ENCODE results near the gene ABHD17C. TPM values are rescaled to one million over a fixed set of nuclear protein-coding genes. Genes with fewer than 3 reads are reported as not detected.
"Not testable (repeated sequence)": the region's sequence is repeated elsewhere in the genome, so short reads cannot be mapped to it uniquely, and the experiment has no call there.

ABHD17C gene
- 6.6 and 9.3 TPM in 2 replicates for total RNA-seq (ENCODE audit: low replicate concordance)

DNA sequence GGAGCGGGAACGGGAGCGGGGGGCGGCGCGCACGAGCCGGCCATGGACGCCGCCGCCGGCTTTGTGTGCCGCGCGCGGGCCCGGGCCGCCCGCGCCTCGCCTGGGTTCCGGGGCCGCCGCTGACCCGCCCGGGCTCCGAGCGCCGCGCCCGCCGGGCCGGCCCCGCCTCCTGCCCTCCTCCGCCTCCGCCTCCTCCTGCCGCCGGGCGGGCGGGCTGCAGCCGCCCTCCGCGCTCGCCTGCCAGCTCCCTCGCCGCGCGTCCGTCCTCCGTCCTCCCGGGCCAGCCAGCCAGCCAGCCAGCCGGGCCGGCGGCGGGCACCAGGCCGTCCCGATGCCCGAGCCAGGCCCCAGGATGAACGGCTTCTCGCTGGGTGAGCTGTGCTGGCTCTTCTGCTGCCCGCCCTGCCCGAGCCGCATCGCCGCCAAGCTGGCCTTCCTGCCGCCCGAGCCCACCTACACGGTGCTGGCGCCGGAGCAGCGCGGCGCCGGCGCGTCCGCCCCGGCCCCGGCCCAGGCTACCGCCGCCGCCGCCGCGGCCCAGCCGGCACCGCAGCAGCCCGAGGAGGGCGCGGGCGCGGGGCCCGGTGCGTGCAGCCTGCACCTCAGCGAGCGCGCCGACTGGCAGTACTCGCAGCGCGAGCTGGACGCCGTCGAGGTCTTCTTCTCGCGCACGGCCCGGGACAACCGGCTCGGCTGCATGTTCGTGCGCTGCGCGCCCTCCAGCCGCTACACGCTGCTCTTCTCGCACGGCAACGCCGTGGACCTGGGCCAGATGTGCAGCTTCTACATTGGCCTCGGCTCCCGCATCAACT is at the start of gene ABHD17C:
ABHD17C (plus strand) TSS at position 212 of the 812 bp plus-strand sequence; CDS start at position 332, 120 bp downstream.
- Histone ChIP-seq H3K27ac (no peak within 1 kb of the TSS), H3F3A (ENCODE audit: low read depth) (peaks cover 9% of the 10 kb centered on the region), H3K9me3 (ENCODE audit: low read depth) (no peaks in the 10 kb centered on the region), H3K4me3 (peak within 1 kb of the TSS; percentile 85), H3K79me2 (ENCODE audit: low read depth) (peaks cover 38% of the 10 kb centered on the region), H3K36me3 (no peaks in the 10 kb centered on the region), H3K9ac (no peak within 1 kb of the TSS), H3K4me1 (peaks cover 12% of the 10 kb centered on the region), H2AFZ (replicated peaks) (peak within 1 kb of the TSS; percentile 99), H3K4me2 (peak within 1 kb of the TSS; percentile 90), H3K27me3 (peaks cover 29% of the 10 kb centered on the region), H4K20me1 (ENCODE audit: low read depth) (peaks cover 10% of the 10 kb centered on the region)
- H3K9me3 Mint-ChIP-seq = no peaks in the 10 kb centered on the region
- H3K4me1 Mint-ChIP-seq = peaks cover 24% of the 10 kb centered on the region
- DNase-seq (ENCODE audit: low spot score) = peak; percentile 85
- peaks cover 7% of the 10 kb centered on the region for H3K36me3 Mint-ChIP-seq
- H3K27me3 Mint-ChIP-seq (ENCODE audit: insufficient read depth, low read depth) = peaks cover 4% of the 10 kb centered on the region
- TF ChIP-seq EZH2 (IDR thresholded peaks at IDR 0.05) = no peak
- TF ChIP-seq, protein P1, sequence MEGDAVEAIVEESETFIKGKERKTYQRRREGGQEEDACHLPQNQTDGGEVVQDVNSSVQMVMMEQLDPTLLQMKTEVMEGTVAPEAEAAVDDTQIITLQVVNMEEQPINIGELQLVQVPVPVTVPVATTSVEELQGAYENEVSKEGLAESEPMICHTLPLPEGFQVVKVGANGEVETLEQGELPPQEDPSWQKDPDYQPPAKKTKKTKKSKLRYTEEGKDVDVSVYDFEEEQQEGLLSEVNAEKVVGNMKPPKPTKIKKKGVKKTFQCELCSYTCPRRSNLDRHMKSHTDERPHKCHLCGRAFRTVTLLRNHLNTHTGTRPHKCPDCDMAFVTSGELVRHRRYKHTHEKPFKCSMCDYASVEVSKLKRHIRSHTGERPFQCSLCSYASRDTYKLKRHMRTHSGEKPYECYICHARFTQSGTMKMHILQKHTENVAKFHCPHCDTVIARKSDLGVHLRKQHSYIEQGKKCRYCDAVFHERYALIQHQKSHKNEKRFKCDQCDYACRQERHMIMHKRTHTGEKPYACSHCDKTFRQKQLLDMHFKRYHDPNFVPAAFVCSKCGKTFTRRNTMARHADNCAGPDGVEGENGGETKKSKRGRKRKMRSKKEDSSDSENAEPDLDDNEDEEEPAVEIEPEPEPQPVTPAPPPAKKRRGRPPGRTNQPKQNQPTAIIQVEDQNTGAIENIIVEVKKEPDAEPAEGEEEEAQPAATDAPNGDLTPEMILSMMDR (IDR thresholded peaks at IDR 0.05) = no peak
- no peak for TF ChIP-seq EZH2phosphoT487 (IDR thresholded peaks at IDR 0.05)
- H3K4me3 Mint-ChIP-seq = peak within 1 kb of the TSS; percentile 97
- H3K27ac Mint-ChIP-seq = peak within 1 kb of the TSS; percentile 97

GRCh38 chr15:80645494-80646065 is 49.5 kb upstream of the ABHD17C start:
- Mint-ChIP-seq H3K9me3 (peaks cover 24% of the 10 kb centered on the region), H3K27me3 (ENCODE audit: insufficient read depth, low read depth) (no peaks in the 10 kb centered on the region), H3K4me3 (no peak overlapping the region), H3K36me3 (peaks cover 2% of the 10 kb centered on the region), H3K27ac (no peak overlapping the region), H3K4me1 (no peaks in the 10 kb centered on the region)
- Histone ChIP-seq H3K4me1 (no peaks in the 10 kb centered on the region), H3K9ac (no peak overlapping the region), H4K20me1 (ENCODE audit: low read depth) (no peaks in the 10 kb centered on the region), H2AFZ (replicated peaks) (no peak overlapping the region), H3K79me2 (ENCODE audit: low read depth) (no peaks in the 10 kb centered on the region), H3K4me2 (no peak overlapping the region), H3F3A (ENCODE audit: low read depth) (no peaks in the 10 kb centered on the region), H3K9me3 (ENCODE audit: low read depth) (no peaks in the 10 kb centered on the region), H3K36me3 (no peaks in the 10 kb centered on the region), H3K4me3 (no peak overlapping the region), H3K27me3 (no peaks in the 10 kb centered on the region), H3K27ac (no peak overlapping the region)
- no peak for DNase-seq (ENCODE audit: low spot score)
- no peak for TF ChIP-seq EZH2phosphoT487 (IDR thresholded peaks at IDR 0.05)

DNA sequence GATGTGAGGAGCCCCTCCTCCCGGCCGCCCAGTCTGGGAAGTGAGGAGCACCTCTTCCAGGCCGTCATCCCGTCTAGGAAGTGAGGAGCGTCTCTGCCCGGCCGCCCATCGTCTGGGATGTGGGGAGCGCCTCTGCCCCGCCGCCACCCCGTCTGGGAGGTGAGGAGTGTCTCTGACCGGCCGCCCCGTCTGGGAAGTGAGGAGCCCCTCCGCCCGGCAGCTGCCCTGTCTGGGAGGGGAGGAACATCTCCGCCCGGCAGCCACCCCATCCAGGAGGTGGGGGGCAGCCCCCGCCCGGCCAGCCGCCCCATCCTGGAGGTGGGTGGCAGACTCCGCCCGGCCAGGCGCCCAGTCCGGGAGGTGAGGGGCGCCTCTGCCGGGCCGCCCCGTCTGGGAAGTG is 47.7 kb upstream of the ABHD17C start:
- H2AFZ ChIP-seq (replicated peaks); H3K9ac ChIP-seq; H3K4me3 ChIP-seq; H3K9me3 ChIP-seq (ENCODE audit: low read depth); H3K27me3 ChIP-seq; H3K4me1 ChIP-seq; H4K20me1 ChIP-seq (ENCODE audit: low read depth); H3K4me3 Mint-ChIP-seq; H3K4me1 Mint-ChIP-seq; DNase-seq (ENCODE audit: low spot score); H3K36me3 ChIP-seq; H3F3A ChIP-seq (ENCODE audit: low read depth); H3K4me2 ChIP-seq; H3K27ac Mint-ChIP-seq; H3K79me2 ChIP-seq (ENCODE audit: low read depth); H3K27me3 Mint-ChIP-seq (ENCODE audit: insufficient read depth, low read depth); H3K27ac ChIP-seq; H3K36me3 Mint-ChIP-seq: not testable (repeated sequence)
- peaks cover 20% of the 10 kb centered on the region for H3K9me3 Mint-ChIP-seq

DNA sequence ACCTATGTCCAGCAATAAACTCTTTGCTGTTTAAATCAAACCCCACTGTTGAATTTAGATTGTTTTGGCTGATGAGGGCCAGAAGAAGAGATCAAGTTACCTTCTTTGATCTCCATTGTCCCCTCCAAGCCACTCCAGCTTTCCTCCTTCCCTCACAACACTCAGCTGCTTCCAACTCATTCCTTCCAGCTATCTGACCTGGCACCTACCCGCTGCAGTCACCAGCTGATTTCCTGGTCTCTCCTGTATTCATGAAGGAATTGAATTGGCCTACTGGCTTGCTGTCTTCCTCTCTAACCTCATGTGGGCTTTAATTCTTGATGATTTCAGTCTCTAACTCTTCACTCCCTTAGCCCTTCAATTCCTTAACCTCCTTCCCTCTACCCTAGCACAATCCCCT is 40.8 kb upstream of the ABHD17C start:
- TF ChIP-seq EZH2 (IDR thresholded peaks at IDR 0.05) (no peak), EZH2phosphoT487 (IDR thresholded peaks at IDR 0.05) (no peak)
- TF ChIP-seq, protein P1 (IDR thresholded peaks at IDR 0.05) = no peak
- no peak overlapping the region for H2AFZ ChIP-seq (replicated peaks)

More for the DNA sequence above, 40.8 kb upstream of the ABHD17C start:
- DNase-seq (ENCODE audit: low spot score) = peak; percentile 4
- H4K20me1 ChIP-seq (ENCODE audit: low read depth) = no peaks in the 10 kb centered on the region
- H3K4me1 ChIP-seq = peaks cover 7% of the 10 kb centered on the region
- H3F3A ChIP-seq (ENCODE audit: low read depth) = no peaks in the 10 kb centered on the region
- Mint-ChIP-seq H3K27ac (no peak overlapping the region), H3K4me1 (peaks cover 3% of the 10 kb centered on the region), H3K36me3 (no peaks in the 10 kb centered on the region), H3K9me3 (peaks cover 11% of the 10 kb centered on the region), H3K4me3 (no peak overlapping the region), H3K27me3 (ENCODE audit: insufficient read depth, low read depth) (no peaks in the 10 kb centered on the region)
- H3K9me3 ChIP-seq (ENCODE audit: low read depth) = peaks cover 7% of the 10 kb centered on the region
- peak overlapping the region; percentile 22 for H3K4me2 ChIP-seq
- no peak overlapping the region for H3K27ac ChIP-seq
- H3K9ac ChIP-seq = no peak overlapping the region
- no peaks in the 10 kb centered on the region for H3K36me3 ChIP-seq
- H3K27me3 ChIP-seq = no peaks in the 10 kb centered on the region
- H3K79me2 ChIP-seq (ENCODE audit: low read depth) = no peaks in the 10 kb centered on the region
- H3K4me3 ChIP-seq = no peak overlapping the region
